Stimulated activated CD4-positive, alpha-beta T cell treated with anti-CD3 and anti-CD28 coated beads, Interleukin-15, amount 100 ng/mL, for 48 hours (primary cell): ENCODE results near the gene TBC1D4.
"Not testable (repeated sequence)": the region's sequence is repeated elsewhere in the genome, so short reads cannot be mapped to it uniquely, and the experiment has no call there.

ENCODE experiments used
- DNase-seq, 2 donors: peaks; one replicate each; pipeline ENCODE4 v3.0.0-alpha.2; 2020; ENCODE audit warnings: low read depth in 2 of 2

TBC1D4 gene

DNA sequence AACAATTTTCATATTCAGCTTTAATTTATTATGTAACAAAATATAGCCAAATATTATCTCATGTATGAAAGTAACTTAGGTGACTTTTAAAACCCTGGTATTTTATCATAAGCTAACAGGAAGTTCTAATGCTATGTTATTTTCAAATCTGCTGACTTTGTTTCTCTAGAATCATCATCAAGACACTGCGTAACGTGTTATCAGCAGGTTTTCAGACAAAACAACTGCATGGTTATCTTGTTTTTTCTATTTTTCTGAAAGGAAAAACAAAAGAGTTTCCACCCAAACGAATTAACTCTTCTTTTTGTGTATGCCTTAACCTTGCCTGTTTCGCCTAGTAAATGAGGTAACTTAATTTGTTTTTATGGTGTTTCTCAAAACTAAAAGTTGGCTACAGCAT lies 156.3 kb downstream of the TBC1D4 start:
- no peak for DNase-seq

DNA sequence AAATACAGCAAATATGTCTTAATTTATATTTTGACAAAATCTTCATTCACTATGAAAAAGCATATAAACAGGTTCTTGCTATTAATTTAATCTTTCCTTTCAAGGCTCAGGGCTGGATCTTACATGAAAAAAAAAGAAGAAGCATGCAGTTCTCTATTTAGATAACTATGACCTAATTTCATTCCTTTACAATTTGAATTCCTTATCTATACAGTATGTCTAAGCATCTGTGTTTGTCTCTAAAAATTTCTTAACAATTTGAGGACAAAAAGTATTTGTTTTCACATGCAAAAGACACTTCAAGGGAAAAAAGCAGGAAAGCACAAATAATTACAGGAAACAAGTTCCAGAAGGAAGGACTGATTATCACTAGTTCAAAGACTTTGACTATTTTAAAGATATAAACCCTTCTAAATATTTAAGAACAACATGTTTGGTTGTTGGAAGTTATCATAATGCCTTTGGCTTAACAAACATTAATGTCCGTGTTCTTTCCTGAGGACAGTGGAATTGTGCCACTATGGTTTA lies 157.5 kb downstream of the TBC1D4 start:
- no peak for DNase-seq

DNA sequence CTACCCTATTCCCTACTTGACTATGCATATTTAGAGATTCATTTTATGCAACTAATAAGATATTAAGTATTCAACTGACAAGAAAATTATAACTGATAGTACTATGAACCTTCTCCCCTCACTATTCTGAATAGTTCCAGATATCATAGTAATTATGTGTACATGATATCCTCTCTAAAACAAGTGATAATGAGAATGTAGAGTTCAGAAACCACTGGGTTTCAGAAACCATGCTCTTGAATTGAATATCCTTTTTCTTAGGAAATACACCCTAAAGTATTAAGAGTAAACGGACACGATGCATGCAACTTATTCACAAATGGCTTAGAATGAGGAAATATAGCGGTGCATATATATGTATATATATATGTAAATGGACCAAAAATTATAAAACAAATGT lies 160.9 kb downstream of the TBC1D4 start:
- no peak for DNase-seq

DNA sequence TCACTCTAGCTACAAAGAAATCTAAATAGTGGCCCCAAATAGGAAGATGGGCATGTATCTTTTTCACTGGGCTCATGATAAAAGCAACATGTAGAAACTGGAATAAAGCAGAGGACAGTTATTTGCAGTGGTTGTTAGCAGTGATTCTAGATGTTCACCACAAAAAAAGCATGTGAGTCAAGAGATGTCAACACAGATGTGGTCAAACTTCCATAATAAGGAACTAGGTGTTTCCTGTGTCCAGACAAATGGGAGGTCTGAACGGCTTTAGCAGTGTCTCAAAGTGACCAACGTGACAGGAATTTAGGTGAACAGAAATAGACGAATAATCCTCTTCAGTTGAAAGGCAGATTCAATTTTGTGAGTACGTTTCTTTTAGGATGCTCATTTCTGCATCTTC lies 162.7 kb downstream of the TBC1D4 start:
- no peak for DNase-seq

DNA sequence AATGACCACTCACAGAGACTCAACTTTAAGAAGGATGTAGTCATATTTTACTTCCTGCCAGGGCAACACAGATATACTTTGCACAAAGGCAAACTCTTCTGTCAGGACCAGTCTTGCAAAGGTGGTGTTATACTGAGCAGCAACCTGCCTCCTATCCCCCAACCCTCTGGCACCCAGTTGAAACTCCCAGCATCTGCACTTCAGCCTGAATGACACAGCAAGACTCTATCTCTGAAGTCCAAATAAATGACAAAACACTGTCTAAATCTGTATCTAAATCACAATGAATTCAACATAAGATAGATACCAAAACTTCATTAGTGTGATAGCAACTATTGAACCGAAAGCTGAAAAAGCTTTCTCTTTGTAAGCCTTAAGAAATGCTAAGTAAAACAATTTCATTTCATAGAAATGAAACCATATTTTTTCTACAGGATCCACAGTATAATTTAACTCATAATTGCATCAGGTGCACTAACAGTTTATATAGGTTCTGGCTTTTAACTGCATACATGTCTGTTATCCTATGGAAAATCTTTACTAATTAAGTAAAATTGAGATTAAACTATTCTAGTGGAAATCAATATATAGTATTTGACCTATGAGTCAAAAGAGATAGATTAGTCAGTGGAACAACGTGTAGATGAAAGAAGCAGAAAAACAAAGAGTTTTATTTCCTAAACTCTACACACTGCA lies 163.7 kb downstream of the TBC1D4 start:
- DNase-seq: no peak

DNA sequence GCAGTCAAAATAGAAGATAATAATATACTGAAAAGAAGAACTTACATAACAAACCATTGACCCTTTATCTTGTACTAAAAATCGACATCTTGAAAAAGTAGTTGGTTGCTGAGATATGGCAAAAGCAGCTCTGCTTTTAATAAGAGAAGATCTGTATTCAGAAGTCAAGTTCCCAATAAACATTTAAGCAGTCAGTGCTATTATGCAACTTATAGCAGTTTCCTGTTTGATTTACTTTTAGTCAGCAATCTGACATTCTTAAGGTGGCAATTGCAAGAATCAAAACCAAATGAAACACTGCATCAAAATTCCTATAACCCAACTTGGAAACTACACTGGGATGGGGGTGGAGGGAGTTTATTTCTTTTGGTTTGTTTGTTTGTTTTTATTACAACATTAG lies 165.5 kb downstream of the TBC1D4 start:
- DNase-seq: no peak

DNA sequence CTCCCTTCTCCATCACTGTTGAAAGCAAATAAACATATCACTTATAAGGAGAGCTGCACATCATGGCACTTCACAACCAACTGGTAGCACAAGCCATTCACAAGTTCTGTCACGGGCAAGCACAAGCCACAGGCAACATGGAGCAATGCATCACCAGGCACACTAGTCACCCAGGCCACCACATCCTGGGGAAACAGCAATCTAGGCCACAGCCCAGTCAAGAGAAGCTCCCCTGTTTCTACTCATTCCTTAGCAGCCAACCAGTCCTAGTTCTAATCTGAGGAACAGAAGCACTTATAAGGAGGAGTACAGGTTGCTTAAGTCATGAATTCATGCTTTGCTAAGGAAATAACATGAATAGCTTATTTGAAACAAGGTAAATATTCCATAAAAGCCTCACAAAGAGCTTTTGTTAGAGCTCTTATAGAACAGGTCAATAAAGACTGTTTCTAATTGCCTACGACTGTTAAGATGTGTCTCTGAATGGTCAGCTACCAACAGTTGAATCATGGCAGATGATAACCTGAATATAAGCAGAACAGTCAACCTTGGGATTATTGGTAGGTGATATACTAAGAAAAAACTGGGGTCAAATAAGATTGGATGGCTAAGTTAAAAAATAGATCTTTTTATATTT lies 169.0 kb downstream of the TBC1D4 start:
- DNase-seq: peak; percentile 51 to 54

DNA sequence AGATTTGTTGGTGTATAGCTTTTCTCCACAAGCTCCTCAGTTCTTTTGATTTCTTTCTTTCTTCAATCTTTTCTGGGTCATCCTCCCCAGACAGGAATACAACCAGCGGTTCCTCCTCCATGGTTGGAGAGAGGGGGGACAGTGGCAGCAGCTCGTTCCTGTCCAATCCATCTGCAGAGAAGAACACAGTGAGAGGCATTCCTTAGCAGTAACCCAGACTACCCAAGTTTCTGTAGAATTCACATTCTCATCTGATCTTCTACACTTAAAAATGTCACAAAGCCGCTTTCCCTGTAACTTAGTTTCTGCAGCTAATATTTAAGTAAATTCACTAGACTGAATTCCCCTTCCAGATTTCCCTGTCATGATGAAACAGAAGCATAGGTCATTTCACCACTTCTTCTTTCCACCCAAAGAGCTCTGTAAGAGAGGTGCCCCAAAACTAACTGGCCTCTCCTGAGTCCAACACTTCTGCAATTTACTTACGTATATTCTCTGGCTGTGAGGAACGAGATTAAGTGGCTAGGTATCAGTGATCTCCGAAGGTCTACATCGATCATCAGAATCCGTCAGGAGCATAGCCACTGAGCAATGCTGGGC lies 171.9 kb downstream of the TBC1D4 start:
- no peak for DNase-seq

DNA sequence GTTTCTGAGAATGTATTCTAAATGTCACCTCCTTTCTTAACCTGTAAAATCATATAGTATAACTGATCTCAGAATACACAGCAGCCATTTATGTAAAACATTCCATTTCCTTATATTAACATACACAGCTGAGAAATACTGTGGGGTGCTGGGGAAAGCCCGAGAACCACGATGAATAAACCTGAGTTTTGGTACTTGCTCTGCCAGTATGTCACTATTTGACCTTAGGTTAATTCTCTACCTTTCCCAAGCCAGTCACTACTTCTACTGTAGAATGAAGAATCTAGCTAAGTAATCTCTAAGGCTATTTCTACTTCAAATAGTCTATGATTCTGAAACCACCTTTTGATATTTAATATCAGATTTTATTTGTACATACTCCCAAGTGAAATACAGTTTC lies 173.7 kb downstream of the TBC1D4 start:
- peak; percentile 15 to 28 for DNase-seq

DNA sequence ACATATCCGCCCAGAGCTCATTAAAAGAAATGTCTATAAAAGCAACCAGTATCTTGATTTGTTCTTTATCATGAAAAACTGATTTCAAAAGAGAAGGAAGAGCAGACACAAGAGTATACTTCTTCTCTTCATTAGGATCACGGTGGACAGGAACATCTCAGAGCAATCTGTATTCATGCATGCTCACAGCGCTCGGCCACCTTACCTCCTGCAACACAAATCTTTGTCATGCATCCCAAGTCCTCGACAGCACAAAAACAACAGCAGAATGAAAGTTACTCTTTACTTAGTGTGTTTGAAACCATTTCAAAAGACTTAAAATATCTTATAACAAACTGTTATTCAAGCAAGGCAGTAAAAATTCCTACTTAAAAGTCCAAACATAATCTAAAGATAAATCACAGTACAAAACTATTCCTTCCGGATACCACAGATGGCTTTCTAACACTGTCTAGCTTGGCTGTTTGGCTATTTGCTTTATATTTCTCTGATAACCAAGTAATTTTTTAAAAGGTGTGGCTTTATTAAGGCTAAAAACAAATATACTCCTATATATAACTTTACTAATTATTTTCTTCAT lies 174.5 kb downstream of the TBC1D4 start:
- no peak for DNase-seq

DNA sequence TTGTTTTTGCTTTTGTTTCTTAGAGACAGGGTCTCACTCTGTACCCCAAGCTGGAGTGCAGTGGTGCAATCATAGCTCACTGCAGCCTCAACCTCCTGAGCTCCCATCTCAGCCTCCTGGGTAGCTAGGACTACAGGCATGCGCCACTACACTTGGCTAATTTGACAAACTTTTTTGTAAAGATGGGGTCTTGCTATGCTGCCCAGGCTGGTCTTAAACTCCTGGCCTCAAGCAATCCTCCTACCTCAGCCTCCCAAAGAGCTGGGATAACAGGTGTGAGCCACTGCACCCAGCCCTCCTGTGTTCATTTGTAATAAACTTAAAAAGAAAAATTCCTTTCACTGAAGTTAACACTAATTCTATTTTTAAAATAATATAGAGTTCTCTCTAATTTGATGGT lies 175.0 kb downstream of the TBC1D4 start:
- not testable (repeated sequence) for DNase-seq

DNA sequence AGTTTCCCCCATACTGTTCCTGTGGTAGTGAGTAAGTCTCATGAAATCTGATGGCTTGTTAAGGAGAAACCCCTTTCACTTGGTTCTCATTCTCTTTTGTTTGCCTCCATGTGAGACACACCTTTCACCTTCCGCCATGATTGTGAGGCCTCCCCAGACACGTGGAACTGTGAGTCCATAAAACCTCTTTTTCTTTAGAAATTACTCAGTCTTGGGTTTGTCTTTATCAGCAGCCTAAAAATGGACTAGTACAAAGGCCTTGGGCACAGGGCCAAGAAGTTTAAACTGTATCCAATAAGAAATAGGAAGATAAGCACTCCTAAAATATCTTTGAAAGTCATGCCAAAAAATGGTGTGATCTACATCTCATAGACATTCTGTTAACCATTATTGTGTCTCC lies 176.9 kb downstream of the TBC1D4 start:
- no peak for DNase-seq

DNA sequence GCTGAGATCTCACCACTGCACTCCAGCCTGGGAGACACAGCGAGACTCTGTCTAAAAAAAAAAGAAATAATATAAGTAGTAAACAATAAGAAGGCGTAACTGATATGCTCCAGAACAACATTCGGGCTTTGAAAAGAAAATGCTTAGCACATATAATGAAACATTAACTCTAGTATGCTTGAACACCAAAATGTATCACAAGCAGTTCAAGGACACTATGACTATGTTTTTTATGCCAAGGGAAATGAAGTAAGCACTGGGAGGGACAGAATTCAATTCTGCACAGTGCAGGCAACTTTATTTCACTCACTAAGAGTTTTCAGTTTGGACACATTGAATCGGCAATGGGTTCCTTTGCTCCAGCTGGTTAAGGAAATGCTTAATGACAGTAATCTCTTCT lies 178.7 kb downstream of the TBC1D4 start:
- no peak for DNase-seq

DNA sequence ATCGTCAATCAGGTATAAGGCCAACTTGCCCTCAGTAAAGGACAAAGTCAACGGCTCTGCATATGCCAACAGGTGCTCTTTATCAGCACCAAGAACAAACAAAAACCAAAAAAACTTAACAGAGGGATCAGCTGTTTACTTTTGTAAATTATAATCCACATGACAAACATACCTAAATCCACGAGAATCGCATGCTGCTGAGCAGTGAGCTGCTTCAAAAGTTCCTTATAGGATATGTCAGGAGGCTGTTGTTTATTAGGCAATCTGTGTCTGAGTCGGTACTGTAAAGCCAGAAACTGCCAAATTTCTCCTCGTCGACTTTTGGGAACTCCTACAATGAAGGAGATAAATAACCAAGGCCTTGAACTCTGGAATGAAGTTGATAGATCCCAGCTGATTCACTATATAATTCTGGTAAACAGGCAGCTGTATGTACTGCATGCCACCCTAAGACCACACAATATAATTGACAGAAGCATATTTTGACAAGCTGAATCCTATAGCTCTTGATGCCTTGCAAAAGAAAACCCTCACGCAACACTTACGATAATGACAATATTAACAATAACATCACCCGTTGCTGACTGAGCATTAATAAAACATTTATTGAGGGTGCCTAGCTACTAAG lies 179.8 kb downstream of the TBC1D4 start:
- no peak for DNase-seq

DNA sequence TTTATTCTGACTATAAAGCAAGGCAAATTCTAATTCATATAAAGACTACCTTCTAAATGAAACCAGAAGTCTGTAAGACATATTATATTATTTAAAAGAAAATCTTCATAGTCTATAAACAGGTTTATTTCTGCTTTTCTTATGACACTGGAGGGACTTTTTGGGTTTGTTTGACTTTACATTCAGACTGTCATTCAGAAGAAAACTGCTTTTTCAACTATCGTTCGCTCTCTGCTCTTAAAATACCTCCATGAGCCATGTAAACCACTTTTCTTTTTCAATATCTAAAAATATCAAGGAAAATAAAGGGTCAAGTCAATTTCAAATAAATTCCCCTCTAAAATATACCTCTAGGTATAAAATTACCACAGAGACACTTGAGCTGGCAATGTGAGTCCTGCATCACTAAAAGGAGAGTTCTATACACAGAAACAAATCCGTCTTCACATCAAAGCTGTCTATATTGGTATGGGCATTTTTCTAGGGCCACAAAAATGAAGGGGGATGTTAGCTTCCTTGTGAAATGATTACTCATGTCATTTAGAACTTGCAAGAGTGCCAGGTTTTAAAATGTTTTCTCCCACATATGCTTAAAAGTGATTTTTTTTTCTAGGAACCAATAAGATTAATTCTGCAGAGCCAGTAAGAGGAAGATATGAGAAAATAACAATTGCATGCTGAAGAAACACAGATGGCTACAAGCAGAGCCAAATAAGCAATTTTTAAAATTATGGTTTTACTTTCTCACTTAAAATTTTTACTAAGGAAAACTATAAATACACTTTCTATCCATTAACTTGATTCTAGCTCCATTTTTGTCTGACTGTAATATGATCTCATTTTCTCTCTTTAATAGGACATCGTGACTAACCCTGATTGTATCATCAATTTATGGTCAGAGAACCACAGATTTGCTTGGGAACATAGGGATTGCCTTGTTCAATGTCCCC lies 181.8 kb downstream of the TBC1D4 start:
- no peak for DNase-seq

DNA sequence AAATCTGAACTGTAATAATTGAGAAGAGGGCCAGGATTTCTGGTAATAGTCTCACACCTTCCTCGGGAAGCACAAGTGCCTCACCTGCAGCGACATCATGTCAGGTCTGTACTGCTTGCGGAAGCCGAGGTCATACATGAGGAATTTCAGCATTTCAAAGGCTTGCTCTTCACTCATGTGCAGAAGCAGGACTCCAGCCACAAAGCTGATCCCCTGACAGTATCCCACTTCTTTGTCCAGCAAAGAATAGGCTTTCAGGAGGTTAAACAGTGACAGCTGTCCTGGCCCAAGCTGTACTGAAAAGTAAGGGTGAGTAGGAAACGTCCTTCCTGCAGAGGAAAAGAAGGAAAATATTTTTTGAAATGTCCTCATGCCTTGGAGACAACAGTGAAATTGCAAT lies 182.7 kb downstream of the TBC1D4 start:
- no peak for DNase-seq

DNA sequence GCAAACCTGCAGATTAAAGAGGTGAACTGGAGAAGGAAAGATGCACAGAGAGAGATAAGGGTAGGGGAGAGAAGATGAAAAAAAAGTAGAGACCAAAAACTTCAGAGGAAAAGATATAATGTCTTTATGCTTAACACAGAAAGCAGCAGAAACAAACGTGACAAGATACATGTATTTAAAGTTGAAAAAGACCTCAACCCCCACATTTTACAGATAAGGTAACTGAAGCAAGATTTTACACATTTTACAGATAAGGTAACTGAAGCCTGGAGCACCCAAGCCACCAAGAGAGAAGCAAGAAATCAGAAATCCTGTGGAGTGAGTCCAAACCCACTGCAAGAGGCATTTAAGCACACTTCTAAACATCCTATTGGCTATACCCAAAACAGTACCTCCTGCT lies 185.3 kb downstream of the TBC1D4 start:
- no peak for DNase-seq

DNA sequence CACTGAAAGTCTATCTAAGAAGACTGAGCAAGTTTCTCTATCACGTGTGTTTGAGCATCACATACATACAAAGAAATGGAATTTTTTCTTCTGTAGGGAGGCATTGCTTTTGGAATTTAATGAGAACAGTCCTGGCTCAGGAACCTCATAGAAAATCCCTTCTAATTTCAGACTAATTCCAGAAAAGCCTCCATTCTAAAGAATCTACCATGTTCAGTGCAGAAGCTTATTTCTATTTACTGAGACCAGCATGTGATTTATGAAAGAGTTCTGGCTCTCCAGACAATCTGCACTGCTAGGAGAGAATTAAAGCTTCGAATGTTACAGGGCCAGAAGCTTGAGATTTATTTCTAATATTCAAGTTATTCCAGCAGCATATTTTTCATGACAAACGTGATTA lies 186.8 kb downstream of the TBC1D4 start:
- DNase-seq: no peak

DNA sequence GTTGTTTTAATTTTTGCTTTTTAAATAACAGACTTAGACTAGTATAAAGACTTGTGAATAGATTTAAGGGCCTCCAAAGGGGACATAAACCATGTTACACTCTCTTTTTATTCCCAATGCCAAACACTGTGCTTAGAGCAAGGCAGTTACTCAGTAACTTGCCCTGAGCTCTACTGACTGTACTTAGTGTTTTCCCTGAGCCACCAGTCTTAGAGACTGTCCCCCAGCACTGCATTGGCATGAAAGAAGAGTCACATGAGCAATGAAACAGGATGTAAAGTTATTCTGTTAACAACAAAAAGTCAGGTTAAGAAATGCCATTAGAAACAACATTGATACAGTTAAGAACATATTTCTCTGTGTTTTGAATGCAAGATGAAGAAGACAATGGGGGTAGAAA lies 187.9 kb downstream of the TBC1D4 start:
- no peak for DNase-seq

DNA sequence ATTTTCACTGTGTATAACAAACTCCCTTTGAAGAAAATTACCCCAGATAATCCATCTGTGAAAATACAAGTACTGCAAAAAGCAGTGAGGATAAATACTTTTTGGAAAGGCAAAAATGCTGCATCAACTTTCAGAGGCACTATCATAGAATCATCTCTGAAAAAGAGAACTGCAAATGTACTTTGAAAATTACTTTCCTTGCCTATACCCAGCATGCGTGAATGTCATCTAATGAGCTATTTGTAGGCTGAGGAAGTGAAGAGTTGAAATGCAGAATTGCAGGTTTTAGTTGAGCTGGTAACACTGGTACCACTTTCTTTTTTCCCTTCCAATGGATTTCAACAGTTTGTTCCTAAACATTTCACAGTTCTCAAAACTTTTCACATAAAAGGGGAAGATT lies 196.7 kb downstream of the TBC1D4 start:
- no peak for DNase-seq

DNA sequence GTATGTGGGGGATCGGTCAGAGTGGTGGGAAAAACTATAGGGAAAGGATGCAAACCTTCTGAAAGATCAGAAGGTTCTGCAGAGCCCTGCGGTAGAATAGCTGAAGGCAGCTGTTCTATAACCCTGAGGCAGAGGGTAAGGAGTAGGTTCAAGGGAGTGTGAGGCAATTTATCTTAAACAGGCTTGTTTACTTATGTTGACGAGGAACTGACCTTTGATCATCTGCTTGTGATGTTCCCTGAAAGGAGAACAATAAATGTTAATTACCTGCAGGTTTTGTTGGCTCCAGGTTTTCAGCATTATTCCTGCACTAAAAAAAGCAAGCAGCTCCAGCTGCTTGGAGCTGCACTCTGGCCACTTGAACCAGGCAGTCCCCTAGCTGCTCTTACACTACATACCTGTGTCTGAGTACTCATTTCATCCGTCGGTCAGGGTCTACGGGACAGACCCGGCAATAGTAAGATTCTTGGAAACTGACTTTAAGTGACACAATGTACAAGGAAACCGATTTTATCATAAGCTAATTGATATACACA lies 202.1 kb downstream of the TBC1D4 start:
- DNase-seq: no peak
